HG03095 (cell line): Measurements from ENCODE around the gene SLC5A1.

Experiments
- ATAC-seq: cut with Tn5 transposase; IDR thresholded peaks from one replicate; pipeline ENCODE4 v1.9.1; 2021; ENCODE audit warnings: moderate library complexity; ENCODE audit not compliant: unreplicated experiment

SLC5A1 gene

DNA sequence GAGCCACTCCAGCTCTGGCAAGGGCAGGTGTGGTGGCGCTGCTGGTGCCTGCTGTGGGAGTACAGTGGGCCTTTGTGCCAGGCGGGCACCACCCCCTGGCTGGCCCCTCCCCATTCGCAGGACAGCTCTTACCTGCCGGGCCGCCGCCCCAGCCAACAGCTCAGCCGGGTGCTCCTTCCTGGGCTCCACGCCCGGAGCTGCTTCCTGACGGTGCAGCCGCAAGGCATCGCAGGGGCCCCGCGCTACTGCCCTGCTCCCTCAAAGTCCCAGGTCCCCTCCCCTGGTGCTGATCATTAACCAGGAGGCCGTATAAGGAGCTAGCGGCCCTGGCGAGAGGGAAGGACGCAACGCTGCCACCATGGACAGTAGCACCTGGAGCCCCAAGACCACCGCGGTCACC, at the start of gene SLC5A1:
SLC5A1 (plus strand) TSS at position 338 of the 400 bp plus-strand sequence; CDS start at position 359, 21 bp downstream.
- ATAC-seq: no peak

DNA sequence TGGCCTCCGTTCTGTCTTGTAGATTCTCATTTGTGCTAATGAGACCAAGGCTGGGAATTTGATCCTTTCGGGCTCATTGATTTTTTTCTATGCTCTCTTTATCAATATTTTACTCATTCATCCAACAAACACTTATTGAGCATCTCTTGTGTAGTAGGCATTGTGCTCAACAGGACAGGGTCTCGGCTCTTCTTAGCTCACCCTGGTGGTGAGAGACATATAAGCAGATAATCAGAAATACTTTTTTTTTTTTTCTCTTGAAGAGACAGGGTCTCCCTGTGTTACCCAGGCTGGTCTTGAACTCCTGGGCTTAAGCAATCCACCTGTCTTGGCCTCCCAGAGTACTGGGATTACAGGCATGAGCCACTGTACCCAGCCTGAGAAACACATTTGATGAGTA, 48.0 kb upstream of the SLC5A1 start:
- no peak for ATAC-seq

DNA sequence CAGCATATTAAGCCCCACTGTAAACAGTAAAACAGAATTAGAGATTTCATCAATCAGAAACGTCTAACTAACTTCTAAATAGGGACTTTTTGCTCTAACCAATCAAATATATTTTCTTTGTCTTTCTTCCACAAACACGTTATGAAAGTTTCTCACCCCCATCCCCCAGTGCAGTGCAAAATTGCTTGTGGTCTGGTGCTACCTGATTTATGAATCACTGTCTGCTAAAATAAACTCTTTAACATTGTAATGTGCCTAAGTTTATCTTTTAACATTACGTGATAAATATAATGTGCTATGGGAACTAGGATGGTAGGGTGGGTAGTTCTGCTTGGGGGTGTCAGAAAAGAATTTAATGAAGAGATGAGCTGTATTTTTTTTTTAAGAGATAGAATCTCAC, 47.3 kb upstream of the SLC5A1 start:
- no peak for ATAC-seq

DNA sequence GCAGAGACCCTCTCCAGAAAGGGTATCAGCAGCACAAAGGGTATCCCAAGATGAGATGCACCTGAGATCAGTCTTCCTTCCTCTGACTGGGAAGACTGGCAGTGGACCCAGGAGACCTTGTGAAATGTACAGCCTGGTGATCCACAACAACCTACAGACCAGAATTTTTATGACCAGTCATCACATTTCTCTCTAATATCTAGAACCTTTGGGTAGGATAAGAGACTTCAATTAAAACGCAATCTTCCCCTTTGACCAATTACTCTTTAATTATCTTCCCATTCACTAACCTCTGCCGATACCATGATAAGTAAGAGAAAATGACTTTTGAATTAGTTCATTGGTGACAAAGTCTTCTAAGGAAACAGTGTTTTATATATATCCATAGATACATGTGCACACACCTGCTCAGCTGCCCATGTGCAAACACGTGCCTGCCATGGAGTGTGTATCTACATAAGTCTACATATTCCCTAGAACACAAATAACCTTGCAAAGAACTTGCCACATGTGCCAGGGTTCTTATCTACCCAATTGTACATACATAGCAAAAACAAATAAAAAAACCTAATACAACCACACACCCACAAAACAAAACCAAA, 44.2 kb upstream of the SLC5A1 start:
- no peak for ATAC-seq

DNA sequence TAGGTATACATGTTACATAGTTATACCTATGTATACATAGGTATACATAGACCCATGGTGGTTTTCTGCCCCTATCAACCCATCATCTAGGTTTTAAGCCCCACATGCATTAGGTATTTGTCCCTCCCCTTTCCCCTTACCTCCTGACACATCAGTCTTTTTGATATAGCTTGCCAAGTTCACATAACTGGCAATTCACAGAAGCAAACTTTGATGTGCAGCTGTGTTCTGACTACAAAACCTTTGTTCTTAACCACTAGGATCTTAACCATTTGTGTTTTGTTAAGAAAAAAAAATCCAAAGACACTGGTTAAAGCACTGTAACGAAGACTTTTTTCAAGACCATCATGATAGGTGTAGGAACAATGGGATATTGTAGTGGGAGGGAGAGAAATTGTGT, 42.9 kb upstream of the SLC5A1 start:
- no peak for ATAC-seq

DNA sequence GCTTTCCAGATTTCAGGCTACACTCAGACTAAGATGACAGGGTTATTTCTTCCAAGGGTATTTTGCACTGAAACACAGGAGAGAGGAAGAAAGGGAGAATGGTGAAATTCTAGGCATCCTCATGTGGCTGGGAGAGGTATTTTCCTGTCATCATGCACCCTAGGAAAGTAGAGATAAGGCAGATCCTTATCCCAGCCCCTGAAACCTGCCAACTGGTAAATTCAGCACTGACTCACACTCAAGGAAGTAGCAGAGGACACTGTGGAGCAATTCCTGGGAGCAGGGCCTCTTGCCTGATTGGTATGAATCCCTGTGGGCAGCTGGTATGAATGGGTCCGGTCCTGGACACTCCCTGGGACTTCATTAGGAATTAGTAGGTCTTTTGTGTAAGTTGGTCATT, 37.6 kb upstream of the SLC5A1 start:
- no peak for ATAC-seq

DNA sequence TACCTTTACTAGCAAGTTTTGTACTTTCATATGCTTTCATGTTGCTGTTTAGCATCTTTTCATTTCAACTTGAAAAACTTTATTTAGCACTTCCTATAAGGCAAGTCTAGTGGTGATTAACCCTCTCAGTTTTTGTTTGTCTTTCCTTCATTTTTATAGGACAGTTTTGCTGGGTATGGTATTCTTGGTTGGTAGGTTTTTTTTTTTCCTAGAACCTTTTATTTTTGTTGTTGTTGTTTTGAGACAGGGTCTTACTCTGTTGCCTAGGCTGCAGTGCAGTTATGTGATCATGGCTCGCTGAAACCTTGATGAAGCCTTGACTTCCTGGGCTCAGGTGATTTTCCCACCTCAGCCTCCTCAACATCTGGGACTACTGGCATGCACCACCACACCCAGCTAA, 29.9 kb upstream of the SLC5A1 start:
- no peak for ATAC-seq

DNA sequence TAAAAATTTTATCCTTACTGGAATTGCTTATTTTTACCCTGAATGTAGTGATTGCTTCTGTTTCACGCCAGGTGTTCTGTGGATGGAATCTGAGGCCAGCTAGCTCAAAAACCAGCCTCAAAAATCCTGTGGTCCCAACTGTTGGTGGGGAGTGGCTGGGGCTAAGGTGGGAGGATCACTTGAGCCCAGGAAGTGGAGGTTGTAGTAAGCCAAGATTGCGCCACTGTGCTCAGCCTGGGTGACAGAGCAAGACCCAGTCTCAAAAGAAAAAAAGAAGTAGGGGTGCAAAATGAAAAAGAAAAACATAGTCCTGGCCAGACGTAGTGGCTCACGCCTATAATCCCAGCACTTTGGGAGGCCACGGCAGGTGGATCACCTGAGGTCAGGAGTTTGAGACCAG, 27.0 kb upstream of the SLC5A1 start:
- ATAC-seq: no peak

DNA sequence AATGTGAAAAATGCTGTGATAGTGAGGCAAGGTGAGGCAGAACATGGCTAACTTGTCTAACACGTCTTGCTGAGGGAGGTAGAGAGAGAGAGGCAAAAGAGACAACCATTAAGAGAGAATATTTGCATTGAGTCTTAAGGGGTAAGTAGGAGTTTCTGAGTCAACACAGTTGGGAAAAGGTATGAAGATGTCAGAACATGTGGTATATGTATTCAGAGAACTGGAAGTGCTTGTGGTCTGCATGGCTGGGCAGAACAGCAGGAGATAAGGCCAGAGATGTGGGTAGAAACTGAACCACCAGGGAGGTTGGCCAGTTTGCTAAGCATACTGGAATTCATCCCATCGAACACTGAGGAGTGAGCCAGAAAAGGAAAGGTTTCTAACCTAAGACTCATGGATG, 25.0 kb upstream of the SLC5A1 start:
- no peak for ATAC-seq

DNA sequence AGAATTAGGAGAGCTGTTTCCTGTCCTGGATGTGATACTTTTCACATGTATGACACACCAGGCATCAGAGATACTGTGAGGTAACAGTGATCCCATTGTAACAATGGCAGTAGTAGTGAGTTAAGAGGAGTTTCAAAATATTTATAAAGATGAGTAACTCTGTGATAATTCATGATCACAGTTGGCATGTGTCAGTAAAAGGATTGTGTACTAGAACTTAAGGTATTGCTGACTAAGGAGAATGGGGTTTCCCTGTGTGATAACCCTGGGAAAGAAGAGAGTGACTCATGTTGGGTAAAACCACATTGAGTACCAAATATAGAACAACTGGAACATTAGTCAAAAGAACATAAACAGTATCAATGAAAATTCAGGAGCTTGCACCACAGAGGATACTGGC, 22.9 kb upstream of the SLC5A1 start:
- ATAC-seq: no peak

DNA sequence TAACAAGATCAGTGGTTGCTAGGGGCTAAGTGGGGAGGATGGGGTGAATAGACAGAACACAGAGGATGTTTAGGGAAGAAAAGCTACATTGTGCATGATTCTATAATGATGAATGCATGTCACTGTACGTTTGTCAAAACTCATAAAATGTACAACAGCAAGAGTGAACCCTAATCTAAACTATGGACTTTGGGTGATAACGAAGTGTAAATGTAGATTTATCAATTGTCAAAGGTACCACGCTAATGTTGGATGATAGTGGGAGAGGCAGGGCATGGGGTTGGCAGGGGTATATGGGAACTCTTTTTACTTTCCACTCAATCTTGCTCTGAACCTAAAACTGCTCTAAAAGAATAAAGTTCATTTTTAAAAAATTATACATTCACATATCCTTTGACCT, 21.3 kb upstream of the SLC5A1 start:
- no peak for ATAC-seq

DNA sequence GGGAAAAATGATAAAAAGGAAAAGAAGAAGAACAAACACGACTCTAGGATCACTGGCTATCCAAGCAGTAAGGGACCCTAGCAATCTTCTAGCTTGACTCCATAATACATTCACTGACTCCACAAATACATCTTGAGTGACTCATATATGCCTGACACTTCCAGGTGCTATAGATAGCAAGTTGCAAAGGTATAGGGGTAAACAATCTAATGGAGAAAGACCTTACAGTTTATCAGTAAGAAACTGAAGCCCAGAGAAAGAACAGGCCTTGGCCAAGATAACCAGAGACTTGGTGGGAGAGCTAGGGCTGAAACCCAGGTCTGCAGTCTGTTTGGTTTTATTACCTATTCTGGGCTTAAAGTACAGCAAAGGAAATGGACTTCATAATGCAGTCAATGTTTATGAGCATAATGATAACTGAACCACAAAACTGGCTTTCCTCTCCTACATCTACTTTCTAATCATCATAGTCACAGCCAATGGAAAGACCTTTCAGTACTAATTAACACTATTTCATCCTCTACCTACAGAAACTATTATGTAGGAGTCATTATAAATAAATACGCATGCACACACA, 19.7 kb upstream of the SLC5A1 start:
- ATAC-seq: no peak

DNA sequence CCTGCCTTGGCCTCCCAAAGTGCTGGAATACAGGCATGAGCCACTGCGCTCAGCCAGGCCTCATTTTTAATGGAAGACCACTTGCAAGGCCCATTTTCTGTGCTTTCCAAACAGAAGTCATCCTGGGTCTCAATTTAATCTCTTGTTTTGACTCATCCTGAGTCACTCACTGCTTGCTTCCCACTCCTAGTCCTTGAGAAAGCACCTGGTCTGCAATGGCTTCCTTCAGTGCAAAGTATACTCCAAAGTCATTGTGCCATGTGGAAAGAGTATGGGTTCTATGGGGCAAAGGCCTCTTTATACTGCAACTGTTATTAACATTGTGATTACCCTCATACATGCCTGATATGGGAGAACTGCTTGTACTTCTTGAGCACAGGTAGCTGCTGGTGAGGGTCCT, 18.3 kb upstream of the SLC5A1 start:
- ATAC-seq: no peak

DNA sequence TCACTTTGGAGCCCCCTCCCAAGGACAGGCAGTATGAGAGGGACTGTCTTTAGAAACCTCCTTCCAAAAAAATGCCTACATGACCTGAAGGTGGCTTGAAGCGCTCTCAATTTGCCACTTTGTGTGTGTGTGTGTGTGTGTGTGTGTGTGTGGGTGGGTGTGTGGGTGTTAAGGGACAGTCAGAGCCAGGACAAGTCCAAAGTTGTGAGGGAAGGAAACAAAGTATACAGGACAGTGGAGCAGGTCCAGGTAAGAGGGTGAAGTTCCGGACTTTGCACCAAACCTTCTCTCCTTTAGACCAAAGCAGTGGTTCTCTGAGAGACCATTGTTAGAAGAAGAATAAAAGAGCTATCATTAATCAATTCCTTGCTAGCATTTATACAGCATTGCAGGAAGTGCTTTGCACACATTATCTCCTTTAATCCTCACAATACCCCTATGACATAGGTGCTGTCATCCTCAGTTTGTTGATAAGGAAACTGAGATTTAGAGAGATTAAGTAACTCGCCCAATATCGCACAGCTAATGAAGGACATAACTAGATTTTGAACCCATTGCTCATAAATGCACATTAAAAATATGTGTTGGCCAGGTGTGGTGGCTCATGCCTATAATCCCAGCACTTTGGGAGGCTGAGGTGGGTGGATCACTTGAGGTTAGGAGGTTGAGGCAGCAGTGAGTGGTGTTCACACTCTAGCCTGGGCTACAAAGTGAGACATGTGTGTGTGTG, 12.4 kb upstream of the SLC5A1 start:
- no peak for ATAC-seq

DNA sequence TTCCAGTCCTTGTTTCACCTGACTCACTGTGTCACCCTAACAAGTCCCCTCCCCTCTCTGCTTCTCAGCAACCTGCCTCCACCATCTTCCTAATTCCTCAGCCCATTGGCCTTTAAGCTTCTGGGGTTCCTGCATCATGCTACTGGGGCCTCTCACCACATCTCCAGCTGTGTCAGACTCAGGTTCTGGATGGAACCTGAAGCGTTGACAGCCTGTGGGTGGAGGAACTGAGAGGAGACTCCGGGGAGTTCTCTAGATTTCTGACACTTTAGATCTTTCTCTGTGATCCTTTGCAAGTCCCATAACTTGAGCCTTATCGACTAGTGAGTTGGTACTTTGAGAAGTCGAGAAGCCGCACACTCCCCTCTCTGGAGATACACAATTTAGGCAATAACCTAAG, 11.6 kb upstream of the SLC5A1 start:
- no peak for ATAC-seq

DNA sequence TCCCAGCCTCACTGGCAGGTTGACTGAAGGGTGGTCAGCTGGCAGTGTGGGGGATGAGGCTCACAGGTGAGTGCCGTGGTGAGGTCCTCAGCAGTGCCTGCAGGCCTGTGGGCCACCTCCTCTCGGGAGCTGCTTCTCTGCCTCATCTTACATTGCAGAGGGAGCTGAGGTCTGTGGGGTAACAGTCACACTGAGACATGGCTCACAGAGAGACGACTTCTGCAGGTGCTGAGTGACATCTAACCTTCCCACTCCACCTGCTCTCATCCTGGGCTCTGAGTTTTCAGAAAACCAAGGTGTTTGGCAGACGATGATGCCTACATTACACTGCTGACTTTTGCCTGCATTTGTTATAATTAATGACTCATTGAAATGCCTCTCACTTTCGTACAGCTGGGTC, 8.8 kb upstream of the SLC5A1 start:
- no peak for ATAC-seq

DNA sequence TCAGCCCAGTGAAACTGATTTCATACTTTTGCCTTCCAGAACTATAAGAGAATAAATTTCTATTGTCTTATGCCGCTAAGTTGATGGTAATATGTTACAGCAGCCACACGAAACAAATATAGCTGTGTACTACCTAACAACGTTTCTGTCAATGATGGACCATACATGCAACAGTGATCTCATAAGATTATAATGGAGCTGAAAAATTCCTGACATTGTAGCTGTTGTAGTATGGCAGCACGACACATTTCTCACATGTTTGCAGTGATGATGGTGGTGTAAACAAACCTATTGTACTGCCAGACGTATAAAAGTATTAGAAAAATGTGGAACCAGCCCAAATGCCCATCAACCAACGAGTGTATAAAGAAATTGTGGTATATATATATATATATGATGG, 5.8 kb upstream of the SLC5A1 start:
- no peak for ATAC-seq

DNA sequence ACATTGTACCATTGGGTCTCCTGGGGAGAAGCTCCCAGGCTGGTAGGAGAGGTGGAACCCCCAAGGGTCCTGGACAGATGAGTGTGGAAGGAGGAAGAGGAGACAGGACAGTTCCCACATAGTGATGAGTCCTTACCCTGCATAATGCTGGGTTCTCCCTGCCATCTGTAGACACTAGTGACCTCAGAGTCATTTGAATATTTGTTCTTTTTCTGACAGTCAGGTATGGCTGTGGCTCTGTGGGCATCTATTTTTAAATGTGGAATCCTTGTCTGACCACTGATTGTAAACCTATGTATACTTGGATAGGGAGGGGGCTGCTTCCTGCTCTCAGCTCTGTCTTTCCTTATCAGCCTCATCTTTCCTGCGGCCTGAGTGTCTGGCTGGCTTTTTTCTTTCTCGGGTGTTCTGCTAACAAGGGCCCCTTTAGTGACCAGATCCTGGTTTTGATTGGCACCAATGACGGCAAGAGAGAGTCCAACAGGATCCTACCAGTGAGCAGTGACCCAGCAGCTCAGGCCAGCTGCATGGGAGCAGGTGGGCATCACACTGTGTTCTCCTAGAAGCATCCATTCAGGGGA, 2.6 kb upstream of the SLC5A1 start:
- no peak for ATAC-seq

DNA sequence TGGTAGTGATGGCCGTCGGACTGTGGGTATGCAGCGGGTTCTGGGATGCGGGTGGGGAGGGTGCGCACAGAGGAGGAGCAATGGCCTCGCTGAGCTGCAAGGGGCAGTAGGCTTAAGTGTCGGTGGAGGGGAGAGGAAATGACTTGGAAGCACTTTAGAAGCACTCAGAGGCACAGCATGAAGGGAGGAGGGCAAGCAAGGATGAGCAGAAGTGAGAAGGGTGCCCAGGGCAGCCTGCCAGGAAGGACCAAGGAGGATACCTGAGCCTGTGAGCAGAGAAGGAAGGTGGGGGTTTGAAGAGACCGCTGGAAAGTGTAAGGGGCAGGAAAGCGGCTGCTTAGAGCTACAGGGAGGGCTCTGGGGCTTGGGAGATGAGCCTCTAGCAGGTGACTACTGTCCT, 330 bp downstream of the SLC5A1 start:
- ATAC-seq: no peak

DNA sequence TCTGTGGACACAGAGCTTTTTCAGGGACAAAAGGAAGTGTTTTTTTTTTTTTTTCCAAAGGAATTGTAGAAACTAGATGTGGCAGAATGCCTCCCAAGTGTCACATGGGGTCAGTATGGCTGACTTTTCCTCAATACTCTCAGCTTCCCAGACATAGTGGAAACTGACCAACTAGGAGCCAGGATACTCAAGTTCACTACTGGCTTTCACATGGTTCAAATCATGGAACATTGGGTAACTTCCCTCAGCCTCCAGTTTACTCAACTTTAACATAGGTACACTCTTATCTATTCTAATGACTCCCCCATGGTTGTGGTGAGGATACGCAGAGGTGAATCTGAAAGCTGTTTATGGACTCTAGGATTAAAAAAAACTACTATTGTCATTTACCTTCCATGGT, 1.4 kb downstream of the SLC5A1 start:
- no peak for ATAC-seq

DNA sequence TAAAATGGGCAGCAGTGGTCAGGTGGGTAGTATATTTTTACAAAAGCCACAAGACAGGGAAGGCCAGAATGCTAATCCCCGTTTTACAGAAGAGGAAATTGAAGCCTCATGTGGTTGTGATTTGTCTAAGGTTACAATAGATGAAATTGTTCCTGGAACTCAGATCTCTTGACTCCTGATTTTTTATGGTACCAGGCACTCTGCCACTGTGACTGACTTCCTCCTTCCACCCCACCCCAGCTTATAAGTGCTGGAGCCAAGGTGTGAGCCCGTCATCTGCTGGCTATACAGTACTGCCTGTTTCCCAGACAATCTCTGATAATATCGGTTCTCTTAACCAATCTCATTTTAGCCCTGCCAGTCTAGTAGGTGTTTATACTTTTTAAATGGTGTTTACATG, 1.9 kb downstream of the SLC5A1 start:
- no peak for ATAC-seq

DNA sequence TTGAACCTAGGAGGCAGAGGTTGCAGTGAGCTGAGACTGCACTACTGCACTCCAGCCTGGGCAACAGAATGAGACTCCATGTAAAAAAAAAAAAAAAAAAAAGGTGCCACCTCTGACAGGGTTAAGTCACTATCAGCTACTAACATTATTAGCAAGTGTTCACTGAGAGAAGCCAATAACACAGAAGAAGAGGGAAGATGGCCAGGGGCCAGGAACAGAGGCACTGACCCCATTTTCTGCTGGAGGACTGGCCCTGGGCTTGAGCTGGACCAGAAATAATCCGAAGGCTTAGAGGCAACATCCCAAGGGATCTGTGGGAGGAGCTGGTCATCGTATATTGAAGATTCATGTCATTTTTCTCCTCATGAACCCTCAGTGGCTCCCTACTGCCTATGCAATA, 5.0 kb downstream of the SLC5A1 start:
- no peak for ATAC-seq
